ENCODE results near the gene PAMR1.

DNA sequence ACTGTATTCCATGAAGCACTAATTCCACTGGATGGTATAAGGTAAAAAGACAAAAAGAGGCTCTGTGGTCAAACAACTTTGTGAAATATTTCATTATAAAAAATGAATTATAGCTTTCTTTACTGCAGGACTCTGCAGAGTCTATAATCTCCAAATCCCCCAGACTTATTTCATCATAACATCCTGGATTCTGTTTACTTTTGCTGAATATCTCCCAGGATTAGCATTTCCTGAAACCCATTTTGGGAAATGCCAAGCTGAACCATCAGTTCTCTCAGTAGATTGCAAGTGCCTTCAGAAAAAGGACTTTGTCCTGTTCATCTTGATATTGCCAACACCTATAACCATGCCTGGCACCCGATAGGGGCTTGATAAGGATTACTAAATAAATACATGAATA is 7.9 kb downstream of the PAMR1 start:
- TF ChIP-seq RFX5 (IDR thresholded peaks at IDR 0.05; ENCODE audit: borderline replicate concordance, low read depth, low read length) (no peak), YY1 (IDR thresholded peaks at IDR 0.05; ENCODE audit: low read depth, low read length) (no peak), GABPA (IDR thresholded peaks at IDR 0.05; ENCODE audit: borderline replicate concordance, insufficient read depth, low read length) (no peak)
- TF ChIP-seq, protein P1, sequence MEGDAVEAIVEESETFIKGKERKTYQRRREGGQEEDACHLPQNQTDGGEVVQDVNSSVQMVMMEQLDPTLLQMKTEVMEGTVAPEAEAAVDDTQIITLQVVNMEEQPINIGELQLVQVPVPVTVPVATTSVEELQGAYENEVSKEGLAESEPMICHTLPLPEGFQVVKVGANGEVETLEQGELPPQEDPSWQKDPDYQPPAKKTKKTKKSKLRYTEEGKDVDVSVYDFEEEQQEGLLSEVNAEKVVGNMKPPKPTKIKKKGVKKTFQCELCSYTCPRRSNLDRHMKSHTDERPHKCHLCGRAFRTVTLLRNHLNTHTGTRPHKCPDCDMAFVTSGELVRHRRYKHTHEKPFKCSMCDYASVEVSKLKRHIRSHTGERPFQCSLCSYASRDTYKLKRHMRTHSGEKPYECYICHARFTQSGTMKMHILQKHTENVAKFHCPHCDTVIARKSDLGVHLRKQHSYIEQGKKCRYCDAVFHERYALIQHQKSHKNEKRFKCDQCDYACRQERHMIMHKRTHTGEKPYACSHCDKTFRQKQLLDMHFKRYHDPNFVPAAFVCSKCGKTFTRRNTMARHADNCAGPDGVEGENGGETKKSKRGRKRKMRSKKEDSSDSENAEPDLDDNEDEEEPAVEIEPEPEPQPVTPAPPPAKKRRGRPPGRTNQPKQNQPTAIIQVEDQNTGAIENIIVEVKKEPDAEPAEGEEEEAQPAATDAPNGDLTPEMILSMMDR (IDR thresholded peaks at IDR 0.05; ENCODE audit: control extremely low read depth in 1 of 3, insufficient read depth in 1 of 3, low read depth in 1 of 3, low read length in 3 of 3) = no peak
- TF ChIP-seq, protein P2, sequence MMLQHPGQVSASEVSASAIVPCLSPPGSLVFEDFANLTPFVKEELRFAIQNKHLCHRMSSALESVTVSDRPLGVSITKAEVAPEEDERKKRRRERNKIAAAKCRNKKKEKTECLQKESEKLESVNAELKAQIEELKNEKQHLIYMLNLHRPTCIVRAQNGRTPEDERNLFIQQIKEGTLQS (IDR thresholded peaks at IDR 0.05; ENCODE audit: insufficient read depth, low read depth, low read length) = no peak

Data from H1 (cell line).